Common myeloid progenitor, CD34-positive (primary cell): ENCODE results near the gene CDS1.

Source experiments
- CTCF ChIA-PET: fragments of 350-600 bp; sonication (Branson Sonifier 250); formaldehyde crosslinking; loops from one replicate; lab custom pipeline; 2021; ENCODE audit warnings: antibody characterized with exemption; lab: Charles Lee
- POLR2A ChIA-PET: fragments of 350-600 bp; sonication (Branson Sonifier 250); formaldehyde crosslinking; loops from one replicate; lab custom pipeline; 2021; ENCODE audit warnings: antibody characterized with exemption; lab: Charles Lee
- DNase-seq, 3 donors: peaks; one replicate each; pipeline versions ENCODE4 v3.0.0 to v3.0.0-alpha.2; 2013
- H3K27ac ChIP-seq, 2 experiments: 1 replicate in 1 of 2; 2 replicates in 1 of 2; pipeline ENCODE4 v1.7.0; 2013; ENCODE audit warnings: inconsistent platforms in 2 of 2, low read length in 2 of 2, mild to moderate bottlenecking in 2 of 2, low read depth in 1 of 2, moderate library complexity in 1 of 2; ENCODE audit not compliant: severe bottlenecking in 2 of 2, insufficient read depth in 1 of 2, poor library complexity in 1 of 2
- H3K27me3 ChIP-seq, 5 experiments: replicated peaks in 2 of 5; 1 replicate in 3 of 5; 2 replicates in 2 of 5; pipeline versions ENCODE4 v1.6.1 to v1.7.0; 2013; ENCODE audit warnings: low read length in 4 of 5, mild to moderate bottlenecking in 2 of 5, moderate library complexity in 2 of 5, inconsistent platforms in 1 of 5; ENCODE audit not compliant: insufficient read depth in 5 of 5, control insufficient read depth in 4 of 5
- H3K36me3 ChIP-seq, 4 experiments: 1 replicate in 2 of 4; 2 replicates in 2 of 4; pipeline versions ENCODE4 v1.6.1 to v1.7.0; 2013; ENCODE audit warnings: low read length in 3 of 4, control low read depth in 1 of 4, mild to moderate bottlenecking in 1 of 4; ENCODE audit not compliant: control insufficient read depth in 4 of 4, insufficient read depth in 4 of 4
- H3K4me1 ChIP-seq, 4 experiments: 1 replicate in 3 of 4; 2 replicates in 1 of 4; pipeline versions ENCODE4 v1.6.1 to v1.7.1; 2013; ENCODE audit warnings: low read length in 3 of 4, mild to moderate bottlenecking in 3 of 4, control low read depth in 1 of 4, inconsistent platforms in 1 of 4, moderate library complexity in 1 of 4; ENCODE audit not compliant: control insufficient read depth in 4 of 4, insufficient read depth in 4 of 4; ENCODE audit errors: control extremely low read depth in 1 of 4
- H3K4me3 ChIP-seq, 7 experiments: 1 replicate in 4 of 7; 2 replicates in 3 of 7; pipeline versions ENCODE4 v1.5.1 to v1.7.0; 2013; ENCODE audit warnings: mild to moderate bottlenecking in 7 of 7, low read length in 6 of 7, moderate library complexity in 6 of 7, inconsistent platforms in 2 of 7, low read depth in 2 of 7, control low read depth in 1 of 7; ENCODE audit not compliant: insufficient read depth in 4 of 7, control insufficient read depth in 1 of 7; ENCODE audit errors: extremely low read depth in 1 of 7
- H3K9me3 ChIP-seq, 5 experiments: 1 replicate in 4 of 5; 2 replicates in 1 of 5; pipeline versions ENCODE4 v1.6.1 to v1.7.1; 2013; ENCODE audit warnings: low read length in 4 of 5, mild to moderate bottlenecking in 2 of 5, inconsistent platforms in 1 of 5, low read depth in 1 of 5, moderate library complexity in 1 of 5; ENCODE audit not compliant: control insufficient read depth in 4 of 5, insufficient read depth in 2 of 5; ENCODE audit errors: control extremely low read depth in 1 of 5
- WGBS: methylation state at CpG from one replicate; pipeline ENCODE4 v1.1.5; 2013; ENCODE audit not compliant: insufficient coverage; 5-methylcytosine and 5-hydroxymethylcytosine counted together

Gene CDS1

GRCh38 chr4:84666439-84666838 is 83.5 kb downstream of the CDS1 start:
- Histone ChIP-seq H3K9me3 (no peaks in the 10 kb centered on the region), H3K27me3 (no peaks in the 10 kb centered on the region), H3K27ac (no peak overlapping the region), H3K4me3 (no peak overlapping the region), H3K4me1 (no peaks in the 10 kb centered on the region), H3K36me3 (peaks cover 0 to 3% (median under 1%) of the 10 kb centered on the region in 4 experiments)
- WGBS = no CpG with 5 or more reads among the region's 1 CpG
- DNase-seq = no peak
- ChIA-PET CTCF (no interaction called here), POLR2A (no interaction called here)

DNA sequence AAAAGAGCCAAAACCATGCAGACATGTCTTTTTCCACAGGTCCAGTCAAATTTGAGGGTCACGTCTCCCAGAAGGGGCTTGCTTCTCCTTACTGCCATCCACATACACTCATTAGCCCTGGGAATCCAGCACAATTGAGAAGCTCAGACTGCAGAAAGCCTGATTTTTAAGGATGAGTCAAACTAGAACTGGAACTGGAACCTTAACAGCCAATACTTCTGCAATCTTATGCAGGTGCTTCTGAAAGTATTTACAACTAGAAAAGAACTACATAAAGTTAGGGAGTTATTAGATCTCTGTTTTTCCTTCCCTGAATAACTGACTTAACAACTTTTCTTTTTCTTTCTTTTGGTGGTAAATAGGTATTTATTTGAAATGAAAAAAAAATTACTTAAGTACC is 86.3 kb downstream of the CDS1 start:
- ChIA-PET CTCF (no interaction called here), POLR2A (no interaction called here)
- WGBS = no CpG with 5 or more reads among the region's 1 CpG
- Histone ChIP-seq H3K9me3 (no peaks in the 10 kb centered on the region), H3K27ac (no peak overlapping the region), H3K4me1 (no peaks in the 10 kb centered on the region), H3K4me3 (no peak overlapping the region), H3K36me3 (peaks cover 4 to 8% (median 5%) of the 10 kb centered on the region in 4 experiments), H3K27me3 (no peaks in the 10 kb centered on the region)
- no peak for DNase-seq

DNA sequence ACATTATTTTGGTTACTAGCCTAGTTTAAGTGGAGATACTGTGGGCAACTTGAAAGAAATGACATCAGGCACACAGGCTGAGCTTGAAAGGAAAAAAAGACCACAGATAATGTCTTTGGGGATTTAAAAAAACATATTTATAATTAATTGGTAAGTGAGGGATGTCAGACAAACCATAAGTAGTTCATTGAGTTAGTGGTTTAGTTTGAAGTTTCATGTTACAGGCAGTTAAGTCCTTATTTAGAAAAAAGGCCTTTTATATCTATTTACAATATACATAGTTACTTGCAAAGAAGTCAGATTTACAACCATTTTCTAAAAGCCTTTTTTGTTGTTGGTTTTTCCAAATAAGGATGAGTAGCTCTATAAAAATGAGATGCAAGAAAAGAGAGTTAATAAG is 89.2 kb downstream of the CDS1 start:
- no peak overlapping the region for H3K4me3 ChIP-seq
- ChIA-PET POLR2A (no interaction called here), CTCF (no interaction called here)
- H3K4me1 ChIP-seq = no peaks in the 10 kb centered on the region
- peaks cover 4 to 12% (median 7%) of the 10 kb centered on the region in 4 experiments for H3K36me3 ChIP-seq
- no peak overlapping the region for H3K27ac ChIP-seq
- H3K9me3 ChIP-seq = no peaks in the 10 kb centered on the region
- H3K27me3 ChIP-seq = no peaks in the 10 kb centered on the region
- DNase-seq = no peak

DNA sequence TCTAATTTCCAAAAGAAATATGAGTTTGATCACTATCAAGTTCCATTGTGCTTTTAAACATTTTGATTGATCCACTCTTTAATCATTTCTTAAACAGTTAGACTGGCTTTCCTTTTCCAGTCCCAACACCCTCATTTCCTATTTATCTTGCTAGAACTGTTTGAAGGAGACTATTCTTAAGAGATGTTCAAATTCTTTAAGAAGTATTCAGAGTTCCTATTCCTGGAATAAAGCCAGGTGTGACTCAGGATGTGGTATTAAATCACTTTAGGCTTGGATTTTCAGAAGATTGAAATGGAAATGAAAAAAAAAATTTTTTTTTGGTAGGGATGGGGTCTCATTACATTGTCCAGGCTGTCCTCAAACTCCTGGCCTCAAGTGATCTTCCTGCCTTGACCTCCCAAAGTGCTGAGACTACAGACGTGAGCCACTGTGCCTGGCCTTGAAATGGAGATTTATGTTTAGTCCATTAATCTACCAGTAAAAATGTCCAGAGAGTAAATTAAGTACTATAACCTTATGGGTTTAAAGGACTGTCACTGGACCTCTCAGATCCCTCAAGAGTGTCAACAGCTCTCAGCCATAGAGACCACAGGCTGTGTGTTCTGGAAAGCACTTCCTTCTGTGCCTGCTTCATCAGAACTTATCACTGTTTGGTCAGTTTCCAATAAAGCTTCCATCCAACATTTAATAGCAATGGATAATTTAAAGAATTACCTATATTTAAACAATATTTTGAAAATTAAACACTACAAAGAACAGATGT is 90.7 kb downstream of the CDS1 start:
- no peak overlapping the region for H3K27ac ChIP-seq
- no peaks in the 10 kb centered on the region for H3K9me3 ChIP-seq
- no CpG with 5 or more reads among the region's 1 CpG for WGBS
- CTCF ChIA-PET = no interaction called here
- H3K27me3 ChIP-seq = no peaks in the 10 kb centered on the region
- no peak for DNase-seq
- no peak overlapping the region for H3K4me3 ChIP-seq
- H3K4me1 ChIP-seq = no peaks in the 10 kb centered on the region
- POLR2A ChIA-PET = no interaction called here
- H3K36me3 ChIP-seq = peaks cover 5 to 20% (median 10%) of the 10 kb centered on the region in 4 experiments

- Histone ChIP-seq H3K27ac (no peak overlapping the region), H3K9me3 (no peaks in the 10 kb centered on the region), H3K27me3 (no peaks in the 10 kb centered on the region), H3K36me3 (peaks cover 4 to 22% (median 7%) of the 10 kb centered on the region in 4 experiments), H3K4me1 (peaks cover 0 to 7% (median 2%) of the 10 kb centered on the region in 4 experiments), H3K4me3 (no peak overlapping the region)
- 94% methylated on average over 4 of the region's 9 CpGs for WGBS
- ChIA-PET POLR2A (no interaction called here), CTCF (no interaction called here)
- DNase-seq = no peak
These were observed 94.2 kb downstream of the CDS1 start for GRCh38 chr4:84677093-84677492.

DNA sequence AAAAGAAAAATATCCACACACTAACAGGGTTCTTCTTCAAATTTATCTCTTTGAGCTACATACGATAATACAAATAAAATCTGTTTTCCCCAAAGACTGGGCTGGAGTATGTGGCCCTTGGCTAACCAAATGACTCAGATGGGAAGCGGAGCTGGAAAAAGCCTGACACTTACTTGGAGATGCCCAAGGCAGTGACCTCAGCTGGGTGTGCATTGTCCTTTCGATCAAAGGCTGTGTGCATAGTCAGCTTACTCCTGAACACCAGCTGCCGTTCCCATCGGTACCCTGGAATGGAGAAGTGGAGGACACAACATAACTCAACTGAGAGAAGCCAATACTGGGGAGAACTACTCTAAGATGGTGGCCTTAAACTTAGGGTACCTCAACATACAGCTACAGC is 95.1 kb downstream of the CDS1 start:
- DNase-seq = no peak
- 95% methylated on average over 4 of the region's 5 CpGs for WGBS
- ChIA-PET POLR2A (no interaction called here), CTCF (no interaction called here)
- peaks cover 0 to 11% (median 4%) of the 10 kb centered on the region in 4 experiments for H3K4me1 ChIP-seq
- H3K4me3 ChIP-seq = no peak overlapping the region
- H3K27me3 ChIP-seq = no peaks in the 10 kb centered on the region
- H3K36me3 ChIP-seq = peaks cover 3 to 16% (median 8%) of the 10 kb centered on the region in 4 experiments
- H3K9me3 ChIP-seq = no peaks in the 10 kb centered on the region
- H3K27ac ChIP-seq = no peak overlapping the region

GRCh38 chr4:84678976-84679744 is 96.2 kb downstream of the CDS1 start:
- DNase-seq = no peak
- Histone ChIP-seq H3K4me1 (peaks cover 0 to 11% (median 4%) of the 10 kb centered on the region in 4 experiments), H3K27ac (no peak overlapping the region), H3K36me3 (peaks cover 6 to 20% (median 11%) of the 10 kb centered on the region in 4 experiments), H3K27me3 (no peaks in the 10 kb centered on the region), H3K9me3 (no peaks in the 10 kb centered on the region), H3K4me3 (no peak overlapping the region)
- CTCF ChIA-PET = no interaction called here
- WGBS = 97% methylated on average over 9 of the region's 14 CpGs
- POLR2A ChIA-PET = no interaction called here
